Effector memory CD8-positive, alpha-beta T cell (primary cell): Measurements from ENCODE around the gene GFOD2.
"Not testable (repeated sequence)": the region's sequence is repeated elsewhere in the genome, so short reads cannot be mapped to it uniquely, and the experiment has no call there.

Experiments used
- ATAC-seq: fragments of 150-1000 bp; cut with Tn5 transposase; replicated peaks from 2 replicates; pipeline ENCODE4 v1.10.0; 2021; ENCODE audit warnings: mild to moderate bottlenecking, moderate library complexity
- DNase-seq, 3 experiments: peaks; one replicate each; pipeline ENCODE4 v3.0.0; 2021
- H3K27ac Mint-ChIP-seq, 2 donors: one replicate each; pipeline ENCODE4 v1.8.0; 2022; ENCODE audit warnings: mild to moderate bottlenecking in 2 of 2, mixed read lengths in 2 of 2, moderate library complexity in 2 of 2
- H3K27me3 Mint-ChIP-seq, 2 donors: one replicate each; pipeline ENCODE4 v1.8.0; 2022; ENCODE audit warnings: mixed read lengths in 2 of 2
- H3K36me3 Mint-ChIP-seq: one replicate; pipeline ENCODE4 v1.8.0; 2022; ENCODE audit warnings: mild to moderate bottlenecking, moderate library complexity, mixed read lengths; ENCODE audit not compliant: insufficient read depth
- H3K4me1 Mint-ChIP-seq, 2 donors: one replicate each; pipeline ENCODE4 v1.8.0; 2022; ENCODE audit warnings: low read depth in 2 of 2, mixed read lengths in 2 of 2
- H3K4me3 Mint-ChIP-seq, 2 donors: one replicate each; pipeline ENCODE4 v1.8.0; 2022; ENCODE audit warnings: mild to moderate bottlenecking in 2 of 2, mixed read lengths in 2 of 2, moderate library complexity in 2 of 2
- H3K9me3 Mint-ChIP-seq, 2 donors: one replicate each; pipeline ENCODE4 v1.8.0; 2022; ENCODE audit warnings: mixed read lengths in 2 of 2
- total RNA-seq, 9 experiments: gene quantifications; one replicate each; lab custom pipeline; 2026; lab: John Stamatoyannopoulos, UW

GFOD2 gene, protein sequence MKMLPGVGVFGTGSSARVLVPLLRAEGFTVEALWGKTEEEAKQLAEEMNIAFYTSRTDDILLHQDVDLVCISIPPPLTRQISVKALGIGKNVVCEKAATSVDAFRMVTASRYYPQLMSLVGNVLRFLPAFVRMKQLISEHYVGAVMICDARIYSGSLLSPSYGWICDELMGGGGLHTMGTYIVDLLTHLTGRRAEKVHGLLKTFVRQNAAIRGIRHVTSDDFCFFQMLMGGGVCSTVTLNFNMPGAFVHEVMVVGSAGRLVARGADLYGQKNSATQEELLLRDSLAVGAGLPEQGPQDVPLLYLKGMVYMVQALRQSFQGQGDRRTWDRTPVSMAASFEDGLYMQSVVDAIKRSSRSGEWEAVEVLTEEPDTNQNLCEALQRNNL
- 11.4 to 41.1 (median 30.9) reads per million in 9 experiments for total RNA-seq

DNA sequence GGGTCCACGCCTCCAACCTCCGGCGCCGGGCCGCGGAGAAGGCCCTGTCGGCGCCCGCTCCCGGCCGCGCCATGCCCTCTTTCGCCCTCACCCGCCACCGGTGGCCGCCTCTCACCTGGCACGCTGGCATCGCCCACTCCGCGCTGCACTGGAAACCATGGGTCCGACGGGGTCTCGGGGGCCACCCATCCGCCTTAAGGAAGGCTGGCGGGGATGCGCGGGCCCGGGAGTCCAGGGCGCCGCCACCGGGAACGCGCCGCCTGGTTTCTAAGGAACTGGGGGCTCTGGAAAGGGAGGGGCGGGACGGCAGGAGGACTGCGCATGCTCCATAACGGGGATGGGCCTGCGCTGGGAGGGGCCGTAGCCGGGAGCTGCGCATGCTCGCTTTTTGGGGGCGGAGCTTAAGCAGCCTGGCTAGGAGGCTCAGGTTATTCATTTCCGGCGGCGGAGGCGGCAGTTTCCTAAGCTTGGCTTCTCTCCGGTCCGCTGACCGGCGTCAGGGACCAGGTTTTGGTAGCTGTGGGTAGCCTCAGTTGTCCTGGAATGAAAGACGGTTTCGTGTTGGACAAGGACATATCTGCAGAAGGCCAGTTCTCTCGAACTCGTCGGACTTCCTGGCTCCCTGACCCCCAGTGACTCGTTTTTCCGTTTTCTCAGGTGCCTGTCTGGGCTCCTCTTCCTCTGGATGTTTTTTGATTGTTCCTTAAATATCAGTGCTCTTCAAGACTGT, at the start of gene GFOD2:
GFOD2 (minus strand) TSS at position 269 of the 730 bp plus-strand sequence. CDS start 33,601 bp downstream, outside the sequence.
- Mint-ChIP-seq H3K27ac (peak within 1 kb of the TSS; percentile 94 to 97), H3K36me3 (peaks cover 18% of the 10 kb centered on the region), H3K4me1 (peaks cover 20 to 24% of the 10 kb centered on the region in 2 donors)

DNA sequence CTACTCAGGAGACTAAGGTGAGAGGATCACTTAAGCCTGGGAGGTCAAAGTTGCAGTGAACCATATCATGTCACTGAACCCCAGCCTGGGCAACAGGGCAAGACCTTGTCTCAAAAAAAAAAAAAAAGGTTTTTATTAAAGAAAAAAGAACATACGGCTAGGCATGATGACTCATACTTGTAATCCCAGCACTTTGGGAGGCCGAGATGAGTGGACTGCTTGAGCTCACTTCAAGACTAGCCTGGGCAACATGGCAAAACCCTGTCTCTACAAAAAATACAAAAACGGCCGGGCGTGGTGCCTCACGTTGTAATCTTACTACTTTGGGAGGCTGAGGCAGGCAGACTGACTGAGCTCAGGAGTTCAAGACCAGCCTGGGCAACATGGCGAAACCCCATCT, 48.8 kb upstream of the GFOD2 start:
- Mint-ChIP-seq H3K27ac (no peak overlapping the region), H3K9me3 (no peaks in the 10 kb centered on the region), H3K36me3 (peaks cover 46% of the 10 kb centered on the region), H3K4me3 (no peak overlapping the region), H3K27me3 (no peaks in the 10 kb centered on the region), H3K4me1 (peaks cover 1% of the 10 kb centered on the region in 2 donors)
- ATAC-seq (no peak), DNase-seq (no peak)

More for the DNA sequence above, at the start of gene GFOD2:
- ATAC-seq = peak; percentile 91
- H3K4me3 Mint-ChIP-seq = peak within 1 kb of the TSS; percentile 96 to 98
- H3K9me3 Mint-ChIP-seq = no peaks in the 10 kb centered on the region
- H3K27me3 Mint-ChIP-seq = no peaks in the 10 kb centered on the region
- peak; percentile 98 for DNase-seq

DNA sequence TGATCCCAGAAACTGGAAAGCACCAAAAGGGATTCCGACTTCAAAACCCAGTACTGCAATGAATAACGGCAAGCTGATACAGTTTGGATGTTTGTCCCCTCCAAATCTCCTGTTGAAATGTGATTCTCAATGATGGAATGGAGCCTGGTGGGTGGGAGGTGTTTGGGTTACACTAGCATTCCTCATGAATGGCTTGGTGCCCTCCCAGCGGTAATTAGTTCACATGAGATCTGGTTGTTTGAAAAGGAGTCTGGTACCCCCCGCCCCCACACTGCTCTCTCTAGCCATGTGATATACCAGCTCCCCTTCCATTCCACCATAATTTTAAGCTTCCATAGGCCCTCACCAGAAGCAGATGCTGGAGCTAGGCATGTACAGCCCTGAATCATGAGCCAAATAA, 47.2 kb upstream of the GFOD2 start:
- Mint-ChIP-seq H3K4me3 (no peak overlapping the region), H3K36me3 (peaks cover 37% of the 10 kb centered on the region), H3K9me3 (no peaks in the 10 kb centered on the region), H3K4me1 (peaks cover 7% of the 10 kb centered on the region in 2 donors), H3K27ac (peak overlapping the region; percentile 10 to 41), H3K27me3 (no peaks in the 10 kb centered on the region)
- no peak for DNase-seq
- ATAC-seq = no peak

DNA sequence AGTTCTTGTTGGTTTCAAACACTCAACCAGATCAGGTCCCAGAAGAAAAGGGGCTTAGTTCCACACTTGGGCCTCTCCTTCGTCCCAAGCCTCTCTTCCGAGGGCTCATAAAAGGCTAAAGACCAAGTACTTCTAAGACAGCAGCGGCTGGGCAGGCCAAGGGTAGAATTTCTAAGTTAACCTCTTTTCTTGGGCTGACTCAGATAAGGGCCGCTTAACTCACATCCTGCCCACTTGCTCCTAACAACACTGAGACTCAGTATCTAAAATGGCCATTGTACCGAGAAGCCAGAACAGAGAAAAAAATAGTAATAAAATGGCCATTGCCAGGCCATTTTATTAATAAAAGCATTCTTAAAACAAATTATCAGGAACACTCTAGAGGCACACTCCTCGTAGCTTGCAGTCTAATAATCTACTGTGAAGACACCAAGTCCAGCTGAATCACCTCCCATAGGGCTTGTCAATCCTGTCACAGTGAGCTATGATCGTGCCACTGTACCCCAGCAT, 45.1 kb upstream of the GFOD2 start:
- Mint-ChIP-seq H3K27ac (peak overlapping the region in 1 of 2 donors; percentile 41), H3K27me3 (no peaks in the 10 kb centered on the region), H3K4me1 (peaks cover 20 to 22% of the 10 kb centered on the region in 2 donors), H3K4me3 (no peak overlapping the region), H3K36me3 (peaks cover 26% of the 10 kb centered on the region), H3K9me3 (no peaks in the 10 kb centered on the region)
- DNase-seq = no peak
- ATAC-seq = no peak

DNA sequence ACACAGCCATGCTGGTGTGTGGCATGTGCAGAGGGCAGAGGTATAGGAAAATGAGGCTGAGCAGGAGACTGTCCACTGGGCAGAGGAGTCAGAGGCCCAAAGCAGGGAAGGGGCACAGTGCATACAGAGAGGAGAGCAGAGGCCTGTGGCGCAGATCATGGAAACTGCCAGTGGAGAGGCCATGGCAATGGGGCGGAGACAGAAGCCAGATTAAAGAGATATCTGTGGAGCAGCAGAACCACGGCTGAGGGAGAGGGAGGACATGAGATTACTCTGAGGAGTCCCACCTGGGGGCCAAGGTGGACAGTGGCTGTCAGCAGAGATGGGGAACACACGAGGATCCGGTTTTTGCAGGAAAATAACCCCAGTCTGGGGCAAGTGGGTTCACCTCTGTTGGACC, 44.0 kb upstream of the GFOD2 start:
- ATAC-seq (no peak), DNase-seq (no peak)
- no peak overlapping the region for H3K4me3 Mint-ChIP-seq
- no peaks in the 10 kb centered on the region for H3K27me3 Mint-ChIP-seq
- H3K4me1 Mint-ChIP-seq = peaks cover 20 to 24% of the 10 kb centered on the region in 2 donors
- peak overlapping the region in 1 of 2 donors; percentile 14 for H3K27ac Mint-ChIP-seq
- H3K36me3 Mint-ChIP-seq = peaks cover 26% of the 10 kb centered on the region
- H3K9me3 Mint-ChIP-seq = no peaks in the 10 kb centered on the region

DNA sequence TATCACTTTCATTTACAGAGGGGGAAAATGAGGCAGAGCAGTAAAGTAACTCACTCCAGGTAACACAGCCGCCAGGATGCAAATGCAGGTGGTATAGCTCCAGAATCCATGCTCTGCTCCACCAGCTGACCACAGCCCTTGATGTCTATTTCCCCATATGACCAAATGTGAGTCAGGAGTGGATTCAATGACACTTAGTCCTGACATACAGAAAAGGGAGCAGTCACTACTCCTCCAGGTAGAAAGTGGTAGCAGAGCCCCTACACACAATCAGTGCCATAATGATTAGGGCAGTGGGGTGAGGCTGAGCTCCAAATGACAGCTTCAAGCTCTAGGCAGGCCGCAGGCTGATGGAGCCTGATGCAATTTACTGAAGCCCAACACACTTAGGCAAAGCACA, 43.3 kb upstream of the GFOD2 start:
- peaks cover 20 to 24% of the 10 kb centered on the region in 2 donors for H3K4me1 Mint-ChIP-seq
- no peaks in the 10 kb centered on the region for H3K9me3 Mint-ChIP-seq
- H3K27ac Mint-ChIP-seq = no peak overlapping the region
- DNase-seq = no peak
- H3K27me3 Mint-ChIP-seq = no peaks in the 10 kb centered on the region
- H3K4me3 Mint-ChIP-seq = no peak overlapping the region
- no peak for ATAC-seq
- peaks cover 27% of the 10 kb centered on the region for H3K36me3 Mint-ChIP-seq

DNA sequence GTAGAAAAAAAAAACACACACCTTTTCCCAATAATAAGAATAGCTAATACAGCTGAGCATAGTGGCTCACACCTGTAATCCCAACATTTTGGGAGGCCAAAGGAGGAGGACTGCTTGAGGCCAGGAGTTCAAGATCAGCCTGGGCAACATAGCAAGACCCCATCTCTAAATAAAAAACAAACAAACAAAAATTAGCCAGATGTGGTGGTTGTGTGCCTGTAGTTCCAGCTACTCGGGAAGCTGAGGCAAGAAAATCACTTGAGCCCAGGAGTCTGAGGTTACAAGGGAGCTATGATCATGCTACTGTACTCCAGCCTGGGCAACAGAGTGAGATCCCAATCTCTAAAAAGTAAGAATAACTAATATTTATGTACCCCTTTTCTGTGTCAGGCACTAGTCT, 42.8 kb upstream of the GFOD2 start:
- ATAC-seq (no peak), DNase-seq (no peak)
- Mint-ChIP-seq H3K36me3 (peaks cover 30% of the 10 kb centered on the region), H3K4me1 (peaks cover 20 to 26% of the 10 kb centered on the region in 2 donors), H3K4me3 (no peak overlapping the region), H3K27me3 (no peaks in the 10 kb centered on the region), H3K27ac (no peak overlapping the region), H3K9me3 (no peaks in the 10 kb centered on the region)

DNA sequence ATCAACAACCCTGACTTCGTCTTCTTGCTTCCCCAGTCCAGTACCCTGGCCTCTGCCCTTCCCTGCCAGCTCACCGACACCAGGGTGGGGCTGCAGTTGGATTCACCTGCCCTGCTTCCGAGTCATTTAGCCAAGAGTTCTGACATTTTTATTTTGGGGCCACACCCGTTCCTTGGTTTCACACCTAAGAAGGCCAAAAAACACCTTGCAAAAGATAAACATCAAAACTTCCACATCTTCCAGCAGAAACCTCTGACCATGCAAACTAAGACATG, 41.8 kb upstream of the GFOD2 start:
- H3K4me3 Mint-ChIP-seq = peak overlapping the region in 1 of 2 donors; percentile 10
- peaks cover 20 to 26% of the 10 kb centered on the region in 2 donors for H3K4me1 Mint-ChIP-seq
- H3K9me3 Mint-ChIP-seq = no peaks in the 10 kb centered on the region
- peak overlapping the region; percentile 78 to 87 for H3K27ac Mint-ChIP-seq
- DNase-seq (no peak), ATAC-seq (no peak)
- no peaks in the 10 kb centered on the region for H3K27me3 Mint-ChIP-seq
- peaks cover 22% of the 10 kb centered on the region for H3K36me3 Mint-ChIP-seq

DNA sequence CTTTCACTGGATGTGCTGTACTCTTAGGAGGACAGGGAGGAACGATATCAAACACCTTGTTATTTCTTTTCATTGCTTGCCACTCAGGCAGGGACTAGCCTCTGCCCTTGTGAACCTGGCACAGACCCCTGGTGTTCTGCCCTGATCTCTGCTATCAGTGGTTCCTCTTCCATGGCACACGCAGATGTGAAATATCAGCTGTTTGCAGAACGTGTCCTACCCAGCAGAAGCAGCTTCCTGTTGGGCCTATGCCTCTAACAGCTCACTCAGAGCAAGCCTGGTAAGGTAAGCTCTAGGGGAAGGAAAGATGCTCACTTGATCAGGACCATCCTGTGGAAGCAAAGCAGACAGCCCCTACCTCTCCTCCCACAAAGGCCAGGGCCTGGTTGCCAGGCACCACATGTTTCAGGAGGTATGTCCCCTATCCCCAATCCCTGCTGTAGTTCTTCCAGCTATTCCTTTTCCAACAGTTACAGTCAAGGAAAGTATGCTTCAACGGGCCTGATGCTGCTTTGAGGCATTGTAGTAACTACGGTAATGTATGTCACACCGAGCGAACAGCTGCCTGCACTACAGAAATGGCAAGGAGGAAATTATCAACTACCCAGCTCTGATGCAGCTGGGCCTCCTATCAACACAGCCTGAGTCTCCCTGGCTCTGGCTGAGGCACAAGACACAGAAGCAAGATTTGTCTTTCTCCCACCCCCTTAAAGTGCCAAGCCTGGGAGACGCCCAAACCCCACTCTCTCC, 41.3 kb upstream of the GFOD2 start:
- Mint-ChIP-seq H3K9me3 (no peaks in the 10 kb centered on the region), H3K36me3 (peaks cover 20% of the 10 kb centered on the region), H3K4me3 (no peak overlapping the region), H3K27ac (peak overlapping the region; percentile 78 to 87), H3K4me1 (peaks cover 20 to 26% of the 10 kb centered on the region in 2 donors), H3K27me3 (no peaks in the 10 kb centered on the region)
- DNase-seq (no peak), ATAC-seq (no peak)

DNA sequence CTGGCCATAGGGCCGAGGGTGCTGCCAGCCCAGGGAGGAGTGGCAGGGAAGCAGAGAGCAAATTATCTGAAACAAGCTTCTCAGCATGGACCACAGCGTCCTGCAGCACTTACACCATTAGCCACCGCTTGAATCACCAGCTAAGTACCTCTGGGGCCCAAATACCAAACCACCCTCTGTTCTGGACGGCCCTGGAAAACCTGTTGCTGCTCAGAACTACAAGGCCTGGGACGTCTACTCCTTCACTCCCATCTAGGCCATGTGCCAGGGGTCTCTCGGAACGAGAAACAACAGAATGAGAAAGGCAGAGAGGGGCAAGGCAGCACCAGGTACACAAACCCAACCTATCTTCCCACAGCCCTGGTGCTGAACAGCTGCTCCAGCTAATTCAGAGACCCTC, 39.9 kb upstream of the GFOD2 start:
- Mint-ChIP-seq H3K36me3 (peaks cover 15% of the 10 kb centered on the region), H3K4me1 (peaks cover 20 to 26% of the 10 kb centered on the region in 2 donors), H3K4me3 (no peak overlapping the region), H3K9me3 (no peaks in the 10 kb centered on the region), H3K27ac (no peak overlapping the region), H3K27me3 (no peaks in the 10 kb centered on the region)
- DNase-seq (no peak), ATAC-seq (no peak)

DNA sequence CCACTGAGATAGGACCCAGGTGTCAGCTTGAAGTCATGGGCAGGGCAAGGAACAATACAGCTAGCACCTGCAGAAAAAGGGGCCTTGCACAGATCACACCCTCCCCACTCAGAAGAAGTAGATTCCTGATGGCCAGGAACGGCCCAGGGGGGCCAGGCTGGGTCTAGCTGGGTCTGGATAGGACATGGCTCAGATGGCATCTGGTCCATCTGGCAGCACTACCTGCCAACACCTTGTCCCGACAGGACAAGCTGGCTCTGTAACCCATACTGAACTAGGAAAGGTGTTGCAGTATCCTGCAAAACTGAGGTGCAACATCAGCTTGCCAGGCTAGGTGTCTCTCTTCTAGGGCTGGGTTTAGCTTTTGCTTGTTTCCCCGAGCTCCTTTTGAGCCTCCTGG, 38.9 kb upstream of the GFOD2 start:
- Mint-ChIP-seq H3K27ac (no peak overlapping the region), H3K36me3 (peaks cover 20% of the 10 kb centered on the region), H3K9me3 (no peaks in the 10 kb centered on the region), H3K4me1 (peaks cover 20 to 25% of the 10 kb centered on the region in 2 donors), H3K4me3 (no peak overlapping the region), H3K27me3 (no peaks in the 10 kb centered on the region)
- no peak for DNase-seq
- no peak for ATAC-seq

DNA sequence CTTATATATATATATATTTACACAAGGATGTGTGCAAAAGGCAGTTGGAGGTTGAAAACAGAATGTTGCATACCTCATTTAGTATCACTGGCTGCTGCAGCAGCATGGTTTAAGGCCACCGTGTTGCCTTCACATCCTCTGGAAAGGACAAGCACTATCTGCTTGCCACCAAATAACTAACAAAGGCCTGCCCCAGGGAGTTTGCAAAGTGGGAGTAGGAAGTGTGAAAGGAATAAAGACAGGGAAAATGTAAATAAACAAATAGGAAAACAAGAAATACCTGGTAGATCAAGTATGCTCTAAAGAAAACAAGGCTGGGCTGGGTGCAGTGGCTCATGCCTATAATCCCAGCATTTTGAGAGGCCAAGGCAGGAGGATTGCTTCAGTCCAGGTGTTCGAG, 33.5 kb upstream of the GFOD2 start:
- H3K36me3 Mint-ChIP-seq = peaks cover 17% of the 10 kb centered on the region
- no peak for ATAC-seq
- peaks cover 0 to 7% of the 10 kb centered on the region in 2 donors for H3K4me1 Mint-ChIP-seq
- H3K9me3 Mint-ChIP-seq = no peaks in the 10 kb centered on the region
- DNase-seq = no peak
- H3K4me3 Mint-ChIP-seq = no peak overlapping the region
- no peak overlapping the region for H3K27ac Mint-ChIP-seq
- H3K27me3 Mint-ChIP-seq = no peaks in the 10 kb centered on the region

DNA sequence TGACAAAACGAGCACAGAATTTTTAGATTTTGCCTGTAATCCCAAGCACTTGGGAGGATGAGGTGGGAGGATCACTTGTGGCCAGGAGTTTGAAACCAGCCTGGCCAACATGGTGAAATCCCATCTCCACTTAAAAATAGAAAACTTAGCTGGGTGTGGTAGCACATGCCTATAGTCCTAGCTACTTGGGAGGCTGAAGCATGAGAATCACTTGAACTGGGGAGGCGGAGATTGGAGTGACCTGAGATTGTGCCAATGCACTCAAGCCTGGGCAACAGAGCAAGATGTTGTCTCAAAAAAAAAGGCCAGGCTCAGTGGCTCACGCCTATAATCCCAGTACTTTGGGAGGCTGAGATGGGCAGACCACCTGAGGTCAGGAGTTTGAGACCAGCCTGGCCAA, 32.2 kb upstream of the GFOD2 start:
- DNase-seq, H3K27me3 Mint-ChIP-seq, ATAC-seq, H3K9me3 Mint-ChIP-seq, H3K4me1 Mint-ChIP-seq, H3K4me3 Mint-ChIP-seq: not testable (repeated sequence)
- Mint-ChIP-seq H3K27ac (peak overlapping the region in 1 of 2 donors; percentile 35), H3K36me3 (peaks cover 18% of the 10 kb centered on the region)
